Neural cell (in vitro differentiated cells): ENCODE results near the gene TOLLIP. TPM values are rescaled to one million over a fixed set of nuclear protein-coding genes. Genes with fewer than 3 reads are reported as not detected.

Experiments used
- H2AFZ ChIP-seq: fragments of 200-600, 300-800 bp; sonication (generic), shearing (Covaris generic); 2 replicates; pipeline ENCODE4 v1.6.0; 2014; ENCODE audit warnings: low read depth, mild to moderate bottlenecking, antibody characterized with exemption, low read length, moderate library complexity
- H3F3A ChIP-seq: fragments of 200-600 bp; shearing (Covaris generic); 2 replicates; pipeline ENCODE4 v1.6.1; 2016; ENCODE audit warnings: mild to moderate bottlenecking, moderate library complexity, mixed read lengths, antibody characterized with exemption, low read length; ENCODE audit not compliant: insufficient read depth, poor library complexity, severe bottlenecking
- H3K27ac ChIP-seq: fragments of 200-600, 300-800 bp; sonication (generic), shearing (Covaris generic); 2 replicates; pipeline ENCODE4 v1.5.1; 2014; ENCODE audit warnings: mild to moderate bottlenecking, low read length, moderate library complexity
- H3K27me3 ChIP-seq: fragments of 300-800, 200-600 bp; sonication (generic), shearing (Covaris generic); 2 replicates; pipeline ENCODE4 v1.6.0; 2014; ENCODE audit warnings: mild to moderate bottlenecking, low read depth, low read length, moderate library complexity; ENCODE audit not compliant: insufficient read depth
- H3K36me3 ChIP-seq: fragments of 300-800, 200-600 bp; sonication (generic), shearing (Covaris generic); 2 replicates; pipeline ENCODE4 v1.5.1; 2014; ENCODE audit warnings: mild to moderate bottlenecking, antibody characterized with exemption, low read length, moderate library complexity; ENCODE audit not compliant: insufficient read depth
- H3K4me2 ChIP-seq: fragments of 300-800, 200-600 bp; sonication (generic), shearing (Covaris generic); 2 replicates; pipeline ENCODE4 v1.6.0; 2014; ENCODE audit warnings: mild to moderate bottlenecking, low read length
- H3K4me3 ChIP-seq: fragments of 300-800, 200-600 bp; sonication (generic), shearing (Covaris generic); 2 replicates; pipeline ENCODE4 v1.5.1; 2014; ENCODE audit warnings: mild to moderate bottlenecking, low read length, moderate library complexity
- H3K79me2 ChIP-seq: fragments of 200-600 bp; shearing (Covaris generic); replicated peaks from 2 replicates; pipeline ENCODE4 v1.6.0; 2014; ENCODE audit warnings: mild to moderate bottlenecking, low read length, moderate library complexity; ENCODE audit not compliant: insufficient read depth
- H3K9ac ChIP-seq: fragments of 300-800, 200-600 bp; sonication (generic), shearing (Covaris generic); 2 replicates; pipeline ENCODE4 v1.6.1; 2016; ENCODE audit warnings: mild to moderate bottlenecking, low read length, mixed read lengths
- H3K9me2 ChIP-seq: fragments of 200-600 bp; shearing (Covaris generic); 2 replicates; pipeline ENCODE4 v1.6.1; 2016; ENCODE audit warnings: mild to moderate bottlenecking, low read length, mixed read lengths; ENCODE audit not compliant: insufficient read depth
- H3K9me3 ChIP-seq: fragments of 200-600, 300-800 bp; sonication (generic), shearing (Covaris generic); 2 replicates; pipeline ENCODE4 v1.6.1; 2016; ENCODE audit warnings: mild to moderate bottlenecking, mixed run types, low read length, moderate library complexity, mixed read lengths
- H4K20me1 ChIP-seq: fragments of 200-600 bp; shearing (Covaris generic); 2 replicates; pipeline ENCODE4 v1.6.1; 2016; ENCODE audit warnings: mild to moderate bottlenecking, mixed run types; ENCODE audit not compliant: insufficient read depth
- CTCF ChIP-seq: fragments of 450-650 bp; IDR thresholded peaks from 2 replicates; pipeline ENCODE4 v1.5.1; 2014; ENCODE audit warnings: antibody characterized with exemption, mild to moderate bottlenecking, moderate library complexity; ENCODE audit not compliant: poor library complexity, severe bottlenecking
- EP300 ChIP-seq: fragments of 450-650 bp; conservative IDR thresholded peaks from 2 replicates; pipeline ENCODE4 v1.6.1; 2014; ENCODE audit warnings: antibody characterized with exemption, mild to moderate bottlenecking, moderate library complexity; ENCODE audit not compliant: poor library complexity, severe bottlenecking
- EZH2 ChIP-seq: fragments of 200-600, 300-800 bp; shearing (Covaris generic), sonication (generic); IDR thresholded peaks from 2 replicates; pipeline ENCODE4 v1.6.1; 2014; ENCODE audit warnings: antibody characterized with exemption, low read length, borderline replicate concordance, mild to moderate bottlenecking; ENCODE audit not compliant: insufficient read depth, poor library complexity, severe bottlenecking
- MXI1 ChIP-seq: fragments of 450-650 bp; conservative IDR thresholded peaks from 2 replicates; pipeline ENCODE4 v1.6.1; 2014; ENCODE audit warnings: antibody characterized with exemption, mild to moderate bottlenecking; ENCODE audit not compliant: poor library complexity, severe bottlenecking
- POLR2AphosphoS5 ChIP-seq: IDR thresholded peaks from 2 replicates; pipeline ENCODE4 v1.6.1; 2012
- RAD21 ChIP-seq: fragments of 450-650 bp; conservative IDR thresholded peaks from 2 replicates; pipeline ENCODE4 v1.6.1; 2014; ENCODE audit warnings: antibody characterized with exemption, mild to moderate bottlenecking, moderate library complexity
- REST ChIP-seq: IDR thresholded peaks from 2 replicates; pipeline ENCODE4 v1.6.1; 2012; ENCODE audit warnings: borderline replicate concordance
- SMC3 ChIP-seq: fragments of 450-650 bp; conservative IDR thresholded peaks from 2 replicates; pipeline ENCODE4 v1.6.1; 2014; ENCODE audit warnings: antibody characterized with exemption, mild to moderate bottlenecking, moderate library complexity; ENCODE audit not compliant: poor library complexity
- TAF1 ChIP-seq: IDR thresholded peaks from 2 replicates; pipeline ENCODE4 v1.6.1; 2012; ENCODE audit warnings: low read depth
- polyA plus RNA-seq: library from polyadenylated mRNA; depleted of rRNA; stranded (reverse); fragments of >200 nt; gene quantifications from 2 replicates; pipeline ENCODE4 v1.2.3, GENCODE V29; 2014

TOLLIP gene
- polyA plus RNA-seq, 1 donor from 2014 or later = 24.1 TPM

- no peaks in the 10 kb centered on the region for H3K36me3 ChIP-seq
- H3K9ac ChIP-seq = no peak overlapping the region
- H3F3A ChIP-seq = no peaks in the 10 kb centered on the region
- H3K27ac ChIP-seq = no peak overlapping the region
- no peak overlapping the region for H3K4me2 ChIP-seq
- no peaks in the 10 kb centered on the region for H3K9me2 ChIP-seq
- TF ChIP-seq EZH2 (no peak), EP300 (no peak), RAD21 (no peak), POLR2AphosphoS5 (no peak), MXI1 (no peak), CTCF (no peak), REST (no peak), SMC3 (no peak), TAF1 (no peak)
- no peak overlapping the region for H2AFZ ChIP-seq
- H3K27me3 ChIP-seq = no peaks in the 10 kb centered on the region
- no peak overlapping the region for H3K4me3 ChIP-seq
- H3K9me3 ChIP-seq = no peaks in the 10 kb centered on the region
- H3K79me2 ChIP-seq = no peaks in the 10 kb centered on the region
- H4K20me1 ChIP-seq = no peaks in the 10 kb centered on the region
These were observed 48.9 kb upstream of the TOLLIP start for GRCh38 chr11:1358286-1358685.

GRCh38 chr11:1356478-1356960 lies 47.1 kb upstream of the TOLLIP start:
- H3K4me3 ChIP-seq = no peak overlapping the region
- H3F3A ChIP-seq = no peaks in the 10 kb centered on the region
- no peaks in the 10 kb centered on the region for H3K9me2 ChIP-seq
- no peak overlapping the region for H3K9ac ChIP-seq
- H3K79me2 ChIP-seq = no peaks in the 10 kb centered on the region
- no peaks in the 10 kb centered on the region for H3K9me3 ChIP-seq
- no peaks in the 10 kb centered on the region for H4K20me1 ChIP-seq
- H3K27me3 ChIP-seq = no peaks in the 10 kb centered on the region
- H3K4me2 ChIP-seq = no peak overlapping the region
- H3K27ac ChIP-seq = no peak overlapping the region
- TF ChIP-seq REST = no peak
- no peak for TF ChIP-seq CTCF
- TF ChIP-seq EZH2 = no peak
- TF ChIP-seq RAD21 = no peak
- no peak for TF ChIP-seq POLR2AphosphoS5
- no peaks in the 10 kb centered on the region for H3K36me3 ChIP-seq
- no peak overlapping the region for H2AFZ ChIP-seq
